Lower leg skin (tissue), 4 donors: ENCODE measurements around the gene MYO3B. TPM values are rescaled to one million over a fixed set of nuclear protein-coding genes. Genes with fewer than 3 reads are reported as not detected.
"Not testable (repeated sequence)": the region's sequence is repeated elsewhere in the genome, so short reads cannot be mapped to it uniquely, and the experiment has no call there.

Source experiments
- DNase-seq, 2 donors: peaks; one replicate each; pipeline ENCODE4 v3.0.0-alpha.2; 2019; ENCODE audit warnings: low spot score in 2 of 2
- H3K4me3 ChIP-seq: fragments of 200-600 bp; sonication (generic); 2 replicates; pipeline ENCODE4 v1.5.1; 2017; ENCODE audit warnings: mild to moderate bottlenecking, low read depth; ENCODE audit not compliant: poor library complexity, severe bottlenecking
- POLR2A ChIP-seq, 2 donors: fragments of 450-650 bp; IDR thresholded peaks; one replicate each; pipeline ENCODE4 v1.6.1; 2016 to 2017; ENCODE audit warnings: antibody characterized with exemption in 2 of 2, mild to moderate bottlenecking in 1 of 2, moderate library complexity in 1 of 2
- WGBS, 2 donors: methylation state at CpG; one replicate each; pipeline ENCODE4 v1.1.5; 2018; 5-methylcytosine and 5-hydroxymethylcytosine counted together
- intact Hi-C: fragments of 100-400 bp; cut with DNase I; formaldehyde crosslinking; loops from one replicate; pipeline ENCODE4 v1.15.0; 2023; ENCODE audit warnings: low total_unique reads
- total RNA-seq, 4 donors: library from RNA; depleted of rRNA; stranded (reverse); fragments of >200 nt; gene quantifications; one replicate each; pipeline ENCODE4 v1.1.0, GENCODE V29; 2016
- TF ChIP-seq, protein P1 (sequence below), 3 donors: fragments of 450-650 bp; IDR thresholded peaks; one replicate each; pipeline ENCODE4 v1.5.1; 2016; ENCODE audit warnings: antibody characterized with exemption in 3 of 3, mild to moderate bottlenecking in 3 of 3, moderate library complexity in 2 of 3

Gene MYO3B
- total RNA-seq, 4 donors from 2014 or later, result 0.17 to 0.81 (median 0.66) TPM

- no peak overlapping the region for H3K4me3 ChIP-seq
- TF ChIP-seq POLR2A (IDR thresholded peaks at IDR 0.05), result no peak
- TF ChIP-seq, protein P1, sequence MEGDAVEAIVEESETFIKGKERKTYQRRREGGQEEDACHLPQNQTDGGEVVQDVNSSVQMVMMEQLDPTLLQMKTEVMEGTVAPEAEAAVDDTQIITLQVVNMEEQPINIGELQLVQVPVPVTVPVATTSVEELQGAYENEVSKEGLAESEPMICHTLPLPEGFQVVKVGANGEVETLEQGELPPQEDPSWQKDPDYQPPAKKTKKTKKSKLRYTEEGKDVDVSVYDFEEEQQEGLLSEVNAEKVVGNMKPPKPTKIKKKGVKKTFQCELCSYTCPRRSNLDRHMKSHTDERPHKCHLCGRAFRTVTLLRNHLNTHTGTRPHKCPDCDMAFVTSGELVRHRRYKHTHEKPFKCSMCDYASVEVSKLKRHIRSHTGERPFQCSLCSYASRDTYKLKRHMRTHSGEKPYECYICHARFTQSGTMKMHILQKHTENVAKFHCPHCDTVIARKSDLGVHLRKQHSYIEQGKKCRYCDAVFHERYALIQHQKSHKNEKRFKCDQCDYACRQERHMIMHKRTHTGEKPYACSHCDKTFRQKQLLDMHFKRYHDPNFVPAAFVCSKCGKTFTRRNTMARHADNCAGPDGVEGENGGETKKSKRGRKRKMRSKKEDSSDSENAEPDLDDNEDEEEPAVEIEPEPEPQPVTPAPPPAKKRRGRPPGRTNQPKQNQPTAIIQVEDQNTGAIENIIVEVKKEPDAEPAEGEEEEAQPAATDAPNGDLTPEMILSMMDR (IDR thresholded peaks at IDR 0.05), result no peak
- intact Hi-C loops, result no loop called here
- WGBS, 2 donors, result 69 to 77% methylated on average over 5 of the region's 5 CpGs
- DNase-seq, result no peak
Observed at GRCh38 chr2:170339750-170340692, 162.1 kb downstream of the MYO3B start.

DNA sequence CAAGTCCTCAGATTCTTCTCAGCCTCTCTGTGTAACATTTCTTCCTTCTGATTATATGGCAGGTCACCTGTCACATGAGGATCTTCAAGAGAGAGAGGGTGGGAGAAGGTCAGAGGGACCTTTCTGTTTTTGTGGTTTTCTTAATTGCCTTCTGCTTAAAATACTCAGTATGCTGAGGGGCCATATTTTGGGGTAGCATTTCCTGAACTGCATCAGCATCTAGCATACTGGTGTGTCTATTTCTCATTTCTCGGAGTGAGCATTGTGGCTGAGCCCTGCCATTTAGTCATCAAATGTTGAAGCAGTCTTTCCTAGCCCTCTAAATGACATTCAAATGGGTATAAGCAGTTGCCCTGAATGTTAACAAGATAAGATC lies 162.7 kb downstream of the MYO3B start:
- intact Hi-C loops, result no loop called here
- H3K4me3 ChIP-seq, result no peak overlapping the region
- no peak for DNase-seq
- TF ChIP-seq, protein P1 (IDR thresholded peaks at IDR 0.05), result no peak
- no peak for TF ChIP-seq POLR2A (IDR thresholded peaks at IDR 0.05)
- WGBS, 2 donors, result 78 to 95% methylated on average over 1 of the region's 1 CpG

GRCh38 chr2:170341684-170342623 lies 164.0 kb downstream of the MYO3B start:
- intact Hi-C loops, result no loop called here
- 74% methylated on average over 8 of the region's 8 CpGs for WGBS, 2 donors
- H3K4me3 ChIP-seq, result no peak overlapping the region
- DNase-seq, result no peak
- TF ChIP-seq, protein P1 (IDR thresholded peaks at IDR 0.05), result no peak
- no peak for TF ChIP-seq POLR2A (IDR thresholded peaks at IDR 0.05)

- no peak for TF ChIP-seq POLR2A (IDR thresholded peaks at IDR 0.05)
- TF ChIP-seq, protein P1 (IDR thresholded peaks at IDR 0.05), result no peak
- 80 to 84% methylated on average over 3 of the region's 3 CpGs for WGBS, 2 donors
- no peak overlapping the region for H3K4me3 ChIP-seq
- no peak for DNase-seq
- intact Hi-C loops, result no loop called here
Observed at GRCh38 chr2:170344663-170345346, 166.9 kb downstream of the MYO3B start.

- no peak overlapping the region for H3K4me3 ChIP-seq
- WGBS, 2 donors, result 78 to 86% methylated on average over 2 of the region's 2 CpGs
- TF ChIP-seq, protein P1 (IDR thresholded peaks at IDR 0.05), result no peak
- TF ChIP-seq POLR2A (IDR thresholded peaks at IDR 0.05), result no peak
- intact Hi-C loops, result no loop called here
- DNase-seq, result no peak
Observed at GRCh38 chr2:170345607-170346006, 167.7 kb downstream of the MYO3B start.

DNA sequence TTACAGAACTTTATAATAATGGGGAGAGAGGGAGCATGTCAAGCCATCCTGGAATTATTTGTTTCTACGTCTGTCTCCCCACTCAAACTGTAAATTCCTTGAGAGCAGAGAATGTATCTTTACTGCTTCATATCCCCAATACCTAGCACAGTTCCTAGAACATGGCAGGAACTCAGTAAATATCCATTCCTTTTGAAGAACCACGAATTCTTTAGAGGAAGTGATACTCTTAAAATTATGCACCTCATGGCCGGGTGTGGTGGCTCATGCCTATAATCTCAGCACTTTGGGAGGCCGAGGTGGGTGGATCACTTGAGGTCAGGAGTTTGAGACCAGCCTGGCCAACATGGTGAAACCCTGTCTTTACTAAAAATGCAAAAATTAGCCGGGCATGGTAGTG lies 171.3 kb downstream of the MYO3B start:
- DNase-seq, intact Hi-C loops, H3K4me3 ChIP-seq: not testable (repeated sequence)
- WGBS, 2 donors, result 70 to 79% methylated on average over 5 of the region's 5 CpGs
